ENCODE results near the gene FOXE3. TPM values are rescaled to one million over a fixed set of nuclear protein-coding genes. Genes with fewer than 3 reads are reported as not detected.
A peak's percentile ranks its signal among the peaks of the same experiment; 100 is the strongest.

The FOXE3 gene
- total and polyA plus RNA-seq, 2 of the 8 experiments (the other 6 are each of a cell fraction or from before 2014, with no cell fraction given) = 0.18 TPM; not detected in 1

DNA sequence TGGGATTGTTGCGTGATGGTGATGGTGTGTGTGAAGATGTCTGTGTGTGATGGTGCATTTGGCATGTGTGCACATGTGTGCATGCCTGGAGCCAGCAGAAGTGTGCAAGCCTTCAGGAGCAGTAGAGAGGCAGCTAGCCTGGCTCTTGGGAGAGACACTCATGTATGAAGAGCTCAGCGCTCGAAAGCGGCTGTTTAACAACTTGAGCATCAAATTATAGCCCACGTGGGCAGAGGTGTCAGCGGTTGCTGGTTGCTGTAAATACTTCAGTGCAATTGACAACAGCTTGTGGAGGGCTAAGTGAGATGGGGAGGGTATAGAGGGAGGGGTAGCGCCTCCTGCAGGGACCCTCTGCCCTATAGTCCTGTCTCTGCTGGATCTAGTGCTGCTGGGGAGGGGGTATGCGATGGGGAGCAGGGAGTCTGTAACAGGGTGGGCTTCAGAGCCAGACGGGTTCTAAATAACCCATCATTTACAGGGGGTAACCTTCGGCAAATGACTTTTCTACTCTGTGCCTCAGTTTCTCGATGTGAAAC lies 43.2 kb downstream of the FOXE3 start:
- Histone ChIP-seq H3K36me3 (ENCODE audit: control insufficient read depth in 2 of 4, insufficient read depth in 4 of 4, low read length in 3 of 4) (no peaks in the 10 kb centered on the region), H2BK15ac (ENCODE audit: low read length) (peak overlapping the region; percentile 66; the same call in 1 of the 2 replicates), H3K23me2 (ENCODE audit: low read depth, low read length) (no peaks in the 10 kb centered on the region), H3K4ac (replicated peaks; ENCODE audit: insufficient read length, low read depth, low read length) (no peak overlapping the region), H2BK20ac (ENCODE audit: low read length) (no peak overlapping the region), H3K56ac (replicated peaks; ENCODE audit: insufficient read length, low read depth, low read length) (no peak overlapping the region), H2AFZ (ENCODE audit: low read length) (no peak overlapping the region), H3K4me3 (ENCODE audit: extremely low read depth in 1 of 4, insufficient read depth in 2 of 4, low read depth in 3 of 4, low read length in 4 of 4) (0 out of 8 replicates have a peak overlapping the region, but pooled peaks of 2 of the 4 experiments have one; percentile 6 to 13), H2BK5ac (ENCODE audit: low read depth, low read length) (peak overlapping the region; percentile 16; the same call in 1 of the 2 replicates), H2AK5ac (ENCODE audit: low read depth, low read length) (0 out of 2 replicates have a peak overlapping the region, but pooled peaks have one; percentile 70), H4K20me1 (replicated peaks in 1 of 2; ENCODE audit: control insufficient read depth in 1 of 2, insufficient read depth in 2 of 2, low read length in 2 of 2) (peaks cover 0 to 4% of the 10 kb centered on the region in 2 experiments), H3K9ac (replicated peaks in 1 of 4; ENCODE audit: extremely low read depth in 1 of 4, low read depth in 3 of 4, low read length in 3 of 4) (no peak overlapping the region), H2BK120ac (replicated peaks; ENCODE audit: low read depth, low read length) (no peak overlapping the region), H4K91ac (replicated peaks; ENCODE audit: insufficient read length, low read length) (peak overlapping the region; percentile 63), H3K14ac (ENCODE audit: insufficient read length) (no peak overlapping the region), H3K23ac (ENCODE audit: insufficient read length) (peak overlapping the region; percentile 1), H3K4me2 (ENCODE audit: insufficient read depth in 1 of 2, low read depth in 2 of 2, low read length in 2 of 2) (peak overlapping the region; percentile 28 to 51), H4K8ac (ENCODE audit: extremely low read depth, insufficient read depth, low read length) (no peak overlapping the region), H2BK12ac (ENCODE audit: low read depth, low read length) (no peak overlapping the region; the same call in 1 of the 2 replicates), H3K9me3 (ENCODE audit: insufficient read depth in 2 of 2, low read depth in 1 of 2, low read length in 1 of 2) (no peaks in the 10 kb centered on the region), H3K79me2 (ENCODE audit: control insufficient read depth in 1 of 2, insufficient read depth in 2 of 2, low read length in 2 of 2) (no peaks in the 10 kb centered on the region), H3K79me1 (ENCODE audit: low read depth, low read length) (no peaks in the 10 kb centered on the region), H3K27me3 (replicated peaks in 1 of 4; ENCODE audit: control insufficient read depth in 3 of 4, extremely low read depth in 1 of 4, insufficient read depth in 3 of 4, low read length in 3 of 4) (peaks cover 0 to 7% (median 0%) of the 10 kb centered on the region in 4 experiments; a peak in 3 of 7 replicates), H3K27ac (ENCODE audit: low read depth, low read length) (no peak overlapping the region), H3K4me1 (replicated peaks in 1 of 4; ENCODE audit: control insufficient read depth in 3 of 4, insufficient read depth in 4 of 4, low read length in 3 of 4) (peaks cover 8 to 16% (median 12%) of the 10 kb centered on the region in 4 experiments), H3K18ac (ENCODE audit: extremely low read depth, low read length) (no peak overlapping the region), H4K5ac (ENCODE audit: insufficient read length, low read depth, low read length) (no peak overlapping the region)
- no peak for DNase-seq (ENCODE audit: low read depth in 1 of 2, low spot score in 2 of 2)
- 52% methylated on average over 11 of the region's 11 CpGs; no CpG with 5 or more reads in 1 of the 2 experiments for WGBS, 2 experiments (ENCODE audit: extremely low coverage in 1 of 2, insufficient coverage in 1 of 2, insufficient read length in 1 of 2, insufficient replicate concordance in 2 of 2, low coverage in 1 of 2, low lambda C conversion rate in 2 of 2, missing lambda C conversion rate in 1 of 2)
- FAIRE-seq = no peak
- ChIA-PET CTCF (ENCODE audit: partially characterized antibody) (interaction anchor here (0.7 to 5.6 kb wide), 13 partner anchors 10 to 267 kb away, joined by 3 to 49 read pairs (median 4); partner anchors contain the start of gene FOXD2), POLR2A (ENCODE audit: partially characterized antibody) (interaction anchor here (0.8 kb wide), 1 partner anchor 13 kb away, joined by 4 read pairs; no protein-coding TSS in a partner anchor)
- TF ChIP-seq SP4 (IDR thresholded peaks at IDR 0.05; ENCODE audit: low read length) (no peak), SUZ12 (IDR thresholded peaks at IDR 0.05; ENCODE audit: low read length) (peak; percentile 30; the same call in 1 of the 2 replicates)

All from H1 (cell line).